Epithelial cell of esophagus (primary cell): Measurements from ENCODE around the gene ASTN2.

ENCODE experiments used
- DNase-seq: peaks from one replicate; pipeline ENCODE4 v3.0.0; 2010; ENCODE audit warnings: low read depth
- H3K4me3 ChIP-seq: 2 replicates; pipeline ENCODE4 v1.5.1; 2011; ENCODE audit warnings: mild to moderate bottlenecking, low read length, control low read depth
- CTCF ChIP-seq: IDR thresholded peaks from 2 replicates; pipeline ENCODE4 v1.5.1; 2011; ENCODE audit warnings: low read depth, mild to moderate bottlenecking, low read length, control low read depth, inconsistent platforms; ENCODE audit not compliant: insufficient read depth; ENCODE audit errors: missing control alignments

ASTN2 gene

GRCh38 chr9:116449949-116450348 lies 964.9 kb downstream of the ASTN2 start:
- no peak for DNase-seq
- H3K4me3 ChIP-seq: no peak overlapping the region
- no peak for TF ChIP-seq CTCF

GRCh38 chr9:116448431-116448830 lies 966.4 kb downstream of the ASTN2 start:
- DNase-seq: no peak

GRCh38 chr9:116447934-116448333 lies 966.9 kb downstream of the ASTN2 start:
- H3K4me3 ChIP-seq: no peak overlapping the region
- no peak for DNase-seq
- no peak for TF ChIP-seq CTCF

More at GRCh38 chr9:116448431-116448830, 966.4 kb downstream of the ASTN2 start:
- TF ChIP-seq CTCF: no peak
- no peak overlapping the region for H3K4me3 ChIP-seq

GRCh38 chr9:116442528-116442927 lies 972.3 kb downstream of the ASTN2 start:
- no peak overlapping the region for H3K4me3 ChIP-seq
- DNase-seq: no peak
- no peak for TF ChIP-seq CTCF

GRCh38 chr9:116437411-116438370 lies 977.2 kb downstream of the ASTN2 start:
- no peak for TF ChIP-seq CTCF
- no peak for DNase-seq
- no peak overlapping the region for H3K4me3 ChIP-seq

GRCh38 chr9:116436121-116436520 lies 978.7 kb downstream of the ASTN2 start:
- H3K4me3 ChIP-seq: no peak overlapping the region
- DNase-seq: no peak
- no peak for TF ChIP-seq CTCF
